NOMO-1 (cell line): Measurements from ENCODE around the gene CFAP54.

Source experiments
- DNase-seq, 2 experiments: peaks; one replicate each; lab custom pipeline; 2025; ENCODE audit not compliant: unreplicated experiment in 2 of 2; lab: John Stamatoyannopoulos, UW

CFAP54 gene

DNA sequence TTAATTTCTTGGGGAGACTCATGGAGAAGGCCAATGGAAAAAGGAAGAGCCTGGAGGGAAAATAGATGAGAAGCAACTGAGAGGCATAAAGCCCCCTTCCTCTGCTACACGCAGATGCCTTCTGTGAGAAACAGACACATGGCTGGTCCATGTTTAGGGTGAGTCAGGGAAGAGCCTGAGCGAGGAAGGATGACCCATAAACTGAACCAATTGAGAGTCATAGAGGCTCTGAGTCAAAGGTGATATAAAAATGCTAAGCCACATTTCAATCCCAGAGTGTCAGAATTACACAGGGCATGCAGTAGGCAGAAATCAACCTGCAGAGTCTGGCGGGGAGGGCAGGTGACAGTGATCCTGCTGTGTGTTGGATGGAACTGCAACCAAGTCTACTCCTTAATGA is 387.6 kb downstream of the CFAP54 start:
- no peak for DNase-seq

DNA sequence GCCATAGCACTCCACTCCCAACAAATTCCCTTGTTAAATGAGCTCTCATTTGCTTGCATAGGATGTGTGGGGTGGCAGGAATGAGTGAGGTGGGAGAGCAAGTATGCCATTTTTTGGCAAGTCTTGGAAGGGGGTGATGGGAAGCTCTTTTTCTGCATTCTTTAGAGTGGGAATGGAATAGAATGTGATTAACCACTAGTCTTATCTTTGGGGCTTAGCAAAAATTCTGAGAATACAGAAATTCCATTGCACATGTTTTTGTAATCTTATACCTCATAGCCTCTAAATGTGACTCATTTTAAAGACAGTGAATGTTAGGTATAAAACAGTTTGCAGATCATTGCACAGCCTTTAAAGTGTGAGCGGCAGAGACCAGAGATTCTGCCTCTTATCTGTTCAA is 389.3 kb downstream of the CFAP54 start:
- no peak for DNase-seq

DNA sequence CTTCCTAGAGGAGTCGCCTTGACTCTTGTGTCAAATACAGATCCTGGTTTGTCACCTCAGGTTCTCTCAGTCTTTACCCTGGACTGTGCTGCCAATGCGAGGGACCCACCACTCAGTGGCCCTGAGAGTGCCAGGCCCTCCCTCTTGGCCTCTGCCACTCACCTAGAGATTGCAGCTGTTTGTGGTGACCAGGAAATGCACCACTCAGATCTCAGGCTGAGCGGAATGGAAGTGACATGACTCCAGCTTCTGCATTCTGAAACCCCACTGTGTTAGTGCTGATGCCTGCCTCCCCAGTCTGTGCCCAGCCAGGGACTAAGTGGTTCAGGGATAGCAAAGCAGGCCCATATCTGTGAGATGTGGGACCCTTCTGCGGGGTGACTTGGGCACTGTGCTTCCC is 389.9 kb downstream of the CFAP54 start:
- DNase-seq = no peak

DNA sequence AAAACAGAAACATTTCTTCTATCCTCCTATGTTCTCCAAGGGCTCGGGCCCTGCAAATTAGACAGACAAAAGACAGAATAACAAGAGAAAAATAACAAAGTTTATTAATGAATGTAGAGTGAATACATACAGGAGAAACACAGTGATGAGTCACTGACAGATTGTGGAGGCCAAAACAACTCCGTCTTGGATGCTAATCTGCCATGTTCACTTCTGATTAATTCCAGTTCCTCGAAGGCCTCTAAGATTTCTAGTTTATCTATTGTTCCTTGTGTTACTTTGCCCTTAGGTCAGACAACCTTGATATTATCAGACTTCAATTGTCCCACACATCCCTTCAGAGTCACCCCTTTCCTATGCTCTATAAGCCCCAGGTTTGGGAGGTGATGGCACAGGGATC is 390.8 kb downstream of the CFAP54 start:
- DNase-seq = no peak

DNA sequence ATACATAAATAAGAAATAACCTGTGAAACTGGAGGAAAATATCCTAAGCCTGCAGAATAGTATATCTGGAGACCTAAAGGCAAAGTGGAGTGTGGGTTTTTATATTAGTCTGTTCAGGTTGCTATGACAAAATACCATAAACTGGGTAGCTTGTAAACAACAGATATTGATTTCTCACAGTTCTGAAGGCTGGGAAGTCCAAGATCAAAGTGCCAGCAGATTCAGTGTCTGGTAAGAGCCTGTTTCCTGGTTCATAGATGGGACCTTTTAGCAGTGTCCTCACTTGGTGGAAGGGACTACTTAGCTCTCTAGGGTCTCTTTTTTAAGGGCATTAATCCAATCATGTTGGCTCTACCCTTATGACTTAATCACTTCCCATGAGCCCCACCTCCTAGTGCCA is 392.2 kb downstream of the CFAP54 start:
- no peak for DNase-seq

DNA sequence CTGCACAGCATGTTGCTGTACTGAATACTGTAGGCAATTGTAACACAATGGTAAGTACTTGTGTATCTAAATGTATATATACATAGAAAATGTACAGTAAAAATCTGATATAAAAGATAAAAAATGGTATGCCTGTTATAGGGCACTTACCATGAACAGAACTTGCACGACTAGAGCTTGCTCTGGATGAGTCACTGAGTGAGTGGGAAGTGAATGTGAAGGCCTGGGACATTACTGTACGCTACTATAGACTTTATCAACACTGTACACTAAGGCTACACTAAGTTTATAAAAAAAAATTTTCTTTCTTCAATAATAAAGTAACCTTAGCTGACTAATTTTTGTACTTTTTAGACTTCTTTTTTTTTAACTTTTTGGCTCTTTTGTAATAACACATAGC is 393.5 kb downstream of the CFAP54 start:
- DNase-seq = no peak

DNA sequence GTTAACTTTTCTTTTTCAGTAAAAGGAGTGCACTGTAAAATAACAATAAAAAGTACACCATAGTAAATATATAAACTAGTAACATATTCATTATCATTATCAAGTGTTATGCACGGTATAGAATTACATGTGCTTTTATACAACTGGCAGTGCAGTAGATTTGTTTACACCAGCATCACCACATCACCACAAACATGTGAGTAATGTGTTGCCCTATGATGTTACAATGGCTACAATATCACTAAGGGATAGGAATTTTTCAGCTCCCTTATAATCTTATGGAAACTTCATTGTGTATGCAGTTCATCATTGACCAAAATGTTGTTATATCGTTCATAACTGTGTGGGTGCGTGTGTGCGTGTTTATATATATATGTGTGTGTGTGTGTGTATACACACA is 394.2 kb downstream of the CFAP54 start:
- DNase-seq = no peak

DNA sequence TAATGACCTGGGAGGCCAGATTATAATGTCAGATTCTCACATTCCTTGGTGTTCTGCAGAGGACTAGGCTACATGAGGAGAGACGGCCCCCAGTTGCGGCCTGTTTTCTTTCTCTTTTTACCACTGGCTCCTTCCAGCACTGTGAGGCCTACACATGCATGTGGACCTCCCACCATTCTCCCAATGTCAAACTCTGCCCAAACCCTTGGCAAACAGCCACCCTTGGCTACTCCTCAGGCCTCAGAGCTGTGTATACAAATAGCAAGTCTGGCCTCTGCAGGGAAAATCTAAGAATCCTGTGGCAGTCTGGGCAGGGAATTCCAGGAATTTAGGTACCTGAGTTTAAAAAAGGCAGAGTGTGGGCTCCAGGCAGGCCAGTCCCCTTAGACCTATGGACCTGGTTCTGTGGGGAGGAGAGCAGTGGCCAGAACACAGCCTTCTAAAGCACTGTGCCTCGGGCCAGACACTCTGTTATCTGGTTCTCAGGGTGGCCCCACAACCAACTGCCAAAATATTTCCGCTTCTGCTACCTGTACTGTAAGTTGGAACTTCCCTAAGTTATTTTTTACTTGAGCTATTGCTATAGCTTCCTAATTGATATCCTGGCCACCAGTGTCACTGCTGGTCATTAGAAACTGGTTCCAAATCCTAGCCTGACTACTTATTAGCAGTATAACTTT is 397.8 kb downstream of the CFAP54 start:
- DNase-seq = no peak

DNA sequence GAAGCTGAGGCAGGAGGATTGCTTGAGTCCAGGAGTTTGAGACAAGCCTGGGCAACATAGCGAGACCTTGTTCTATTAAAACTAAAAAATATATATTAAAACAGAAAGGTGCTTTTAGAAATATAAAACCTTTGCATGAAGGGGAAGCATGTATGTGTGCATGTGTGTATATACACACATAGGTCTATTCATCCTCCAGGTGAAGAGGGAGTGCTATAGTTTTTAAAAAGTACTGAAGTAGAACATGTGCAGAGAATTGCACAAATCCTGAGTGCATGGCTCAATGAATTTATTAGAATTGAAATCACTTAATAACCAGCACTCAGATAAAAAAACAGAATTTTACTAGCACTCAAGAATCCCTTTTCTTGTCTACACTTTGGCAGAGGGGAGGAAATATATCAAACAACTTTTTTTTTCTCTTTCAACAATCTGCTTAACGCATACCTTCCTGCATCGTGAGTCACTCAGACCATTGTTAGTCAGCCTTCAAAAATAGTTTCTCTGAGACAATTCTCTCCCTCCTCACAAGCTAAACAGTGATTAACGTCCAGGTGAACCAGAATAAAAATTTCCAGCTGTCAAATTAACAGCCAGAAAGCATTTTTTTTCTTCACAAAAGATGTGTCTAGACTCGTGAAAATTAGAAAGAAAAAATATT is 400.0 kb downstream of the CFAP54 start:
- DNase-seq = no peak

DNA sequence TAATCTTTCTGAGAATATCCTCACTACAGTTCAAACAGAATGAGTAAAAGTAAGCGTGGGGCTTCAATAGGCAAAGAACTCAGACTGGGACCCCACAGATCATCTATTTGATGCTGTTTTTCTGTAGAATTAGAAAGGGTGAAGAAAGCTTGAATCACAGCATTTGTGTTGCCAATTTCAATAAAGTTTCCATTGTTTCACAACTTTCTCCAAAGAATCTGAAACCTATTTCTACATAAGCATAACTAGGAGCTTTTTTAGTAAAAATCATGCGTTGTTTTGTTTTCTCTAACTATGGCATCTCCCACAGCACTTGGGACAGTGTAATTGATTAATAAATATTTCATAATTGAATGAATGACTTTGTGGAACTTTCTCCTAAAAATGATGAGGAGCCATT is 401.0 kb downstream of the CFAP54 start:
- DNase-seq = no peak

DNA sequence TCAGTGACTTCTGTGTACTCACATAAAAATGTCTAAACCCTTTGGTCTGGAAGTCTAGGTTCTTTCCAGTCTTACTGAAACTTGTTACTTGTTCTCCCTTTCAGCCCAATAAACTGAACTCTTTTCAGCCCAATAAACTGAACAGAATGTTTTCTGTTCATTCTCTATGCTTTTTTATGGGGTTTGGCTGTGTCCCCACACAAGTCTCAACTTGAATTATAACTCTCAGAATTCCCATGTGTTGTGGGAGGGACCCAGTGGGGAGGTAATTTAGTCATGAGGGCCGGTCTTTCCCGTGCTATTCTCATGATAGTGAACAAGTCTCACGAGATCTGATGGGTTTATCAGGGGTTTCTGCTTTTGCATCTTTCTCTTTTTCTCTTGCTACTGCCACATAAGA is 402.7 kb downstream of the CFAP54 start:
- DNase-seq = no peak

DNA sequence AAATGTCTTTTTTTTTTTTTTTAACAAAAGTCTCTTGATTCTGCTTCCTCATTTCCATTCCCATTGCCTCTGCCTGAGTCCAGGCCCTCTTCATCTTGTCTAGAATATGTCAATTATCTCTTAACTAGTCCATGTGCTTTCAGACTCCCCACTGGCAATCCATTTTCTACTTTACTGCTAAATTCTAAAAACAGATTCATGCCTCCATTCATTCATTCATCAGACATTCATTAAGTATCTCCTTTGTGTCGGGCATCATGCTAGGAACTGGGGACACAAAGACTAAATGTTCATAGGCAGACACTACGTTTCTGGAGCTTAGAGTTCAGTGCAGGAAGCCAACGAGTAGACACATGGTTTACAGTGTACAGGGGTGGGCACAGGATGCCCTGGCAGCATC is 408.0 kb downstream of the CFAP54 start:
- DNase-seq = no peak

DNA sequence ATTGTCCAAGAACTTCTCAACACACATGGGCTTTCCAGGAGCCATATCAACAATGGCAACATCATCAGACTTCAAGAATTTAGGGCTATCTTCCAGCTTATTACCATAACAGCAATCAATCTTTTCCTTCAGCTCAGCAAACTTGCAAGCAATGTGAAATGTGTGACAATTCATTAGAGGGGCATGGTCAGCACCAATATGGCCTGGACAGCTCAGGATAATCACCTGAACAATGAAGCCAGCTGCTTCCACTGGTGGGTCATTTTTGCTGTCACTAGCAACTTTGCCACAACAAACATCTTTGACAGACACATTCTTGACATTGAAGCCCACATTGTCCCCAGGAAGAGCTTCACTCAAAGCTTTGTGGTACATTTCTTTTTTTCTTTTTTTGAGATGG is 411.8 kb downstream of the CFAP54 start:
- DNase-seq = no peak

DNA sequence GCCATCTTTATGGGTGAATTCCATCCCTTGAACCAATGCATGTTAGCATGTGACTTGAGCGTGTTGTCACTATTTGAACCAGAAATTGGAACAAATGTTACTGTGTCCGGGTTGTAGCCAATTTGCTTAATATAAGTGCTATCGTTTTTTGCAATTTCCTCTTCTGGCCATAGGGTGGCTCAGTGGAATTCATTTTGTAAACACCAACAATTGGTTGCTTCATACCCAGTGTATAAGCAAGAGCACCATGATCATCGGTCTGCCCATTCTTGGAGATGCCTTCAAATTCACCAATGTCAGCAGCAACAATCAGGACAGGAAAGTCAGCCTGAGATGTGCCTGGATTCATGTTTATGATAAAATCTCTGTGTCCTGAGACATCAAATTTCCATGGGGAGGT is 412.7 kb downstream of the CFAP54 start:
- DNase-seq = no peak

DNA sequence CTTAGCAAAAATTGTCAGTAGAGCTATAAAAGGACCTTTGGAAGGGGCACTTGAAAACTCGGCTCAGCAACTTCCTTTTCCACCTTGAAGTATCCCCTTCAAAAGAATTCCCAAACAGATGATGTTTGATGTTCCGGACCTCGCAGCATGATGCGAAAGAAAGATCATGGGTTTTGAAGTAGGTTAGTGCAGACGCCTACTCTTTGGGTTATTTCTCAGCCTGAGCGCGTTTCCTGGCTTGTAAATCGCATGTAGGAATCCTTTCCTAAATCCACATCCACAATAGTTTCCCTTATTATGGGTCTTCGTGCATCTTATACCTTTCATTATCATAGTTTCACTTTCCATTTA is 417.1 kb downstream of the CFAP54 start:
- DNase-seq = no peak

DNA sequence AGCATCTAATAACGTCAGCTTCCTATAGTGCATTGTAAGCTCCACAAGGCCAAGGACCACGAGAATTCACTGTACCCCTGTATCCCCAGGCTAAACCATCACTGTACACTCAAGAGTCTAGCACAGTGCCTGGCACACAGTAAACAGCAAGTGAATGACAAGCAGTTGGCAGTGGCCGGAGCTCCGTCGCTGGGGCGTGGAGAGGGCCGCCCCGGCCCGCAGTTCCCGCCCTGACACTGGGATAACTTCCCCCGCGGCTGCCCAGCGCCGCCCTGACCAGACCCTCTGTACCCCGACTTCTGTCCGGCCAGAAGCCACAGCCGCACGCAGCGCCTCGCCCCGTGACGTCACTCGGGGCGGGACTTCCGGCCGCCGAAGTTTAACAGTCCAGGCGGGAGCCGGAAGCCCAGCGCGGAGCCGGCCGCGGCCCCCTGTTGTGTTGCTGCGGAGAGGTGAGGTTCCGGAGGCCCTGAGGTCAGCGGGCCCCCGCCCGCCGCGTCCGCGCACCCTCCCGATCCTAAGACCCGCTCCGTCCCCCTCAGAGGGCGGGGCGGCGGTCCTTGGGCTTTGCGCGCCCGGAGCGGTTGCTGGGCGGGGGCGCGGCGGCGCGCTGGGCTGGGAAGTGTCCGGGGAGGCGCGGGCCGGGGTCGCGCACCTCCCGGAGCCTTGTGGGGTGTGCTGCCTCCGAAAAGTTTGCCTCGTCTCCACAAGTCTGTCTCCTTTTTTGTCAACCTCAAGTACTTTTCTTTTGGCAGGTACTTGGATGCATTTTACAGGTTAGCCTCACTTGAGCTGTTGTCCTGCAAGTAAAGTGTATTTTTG is 417.7 kb downstream of the CFAP54 start, which contains the start of gene NEDD1:
Gene NEDD1 (plus strand): TSS at position 409 of the 822 bp plus-strand sequence. CDS start 2,503 bp downstream, outside the sequence.
- DNase-seq = peak; percentile 53 to 71

DNA sequence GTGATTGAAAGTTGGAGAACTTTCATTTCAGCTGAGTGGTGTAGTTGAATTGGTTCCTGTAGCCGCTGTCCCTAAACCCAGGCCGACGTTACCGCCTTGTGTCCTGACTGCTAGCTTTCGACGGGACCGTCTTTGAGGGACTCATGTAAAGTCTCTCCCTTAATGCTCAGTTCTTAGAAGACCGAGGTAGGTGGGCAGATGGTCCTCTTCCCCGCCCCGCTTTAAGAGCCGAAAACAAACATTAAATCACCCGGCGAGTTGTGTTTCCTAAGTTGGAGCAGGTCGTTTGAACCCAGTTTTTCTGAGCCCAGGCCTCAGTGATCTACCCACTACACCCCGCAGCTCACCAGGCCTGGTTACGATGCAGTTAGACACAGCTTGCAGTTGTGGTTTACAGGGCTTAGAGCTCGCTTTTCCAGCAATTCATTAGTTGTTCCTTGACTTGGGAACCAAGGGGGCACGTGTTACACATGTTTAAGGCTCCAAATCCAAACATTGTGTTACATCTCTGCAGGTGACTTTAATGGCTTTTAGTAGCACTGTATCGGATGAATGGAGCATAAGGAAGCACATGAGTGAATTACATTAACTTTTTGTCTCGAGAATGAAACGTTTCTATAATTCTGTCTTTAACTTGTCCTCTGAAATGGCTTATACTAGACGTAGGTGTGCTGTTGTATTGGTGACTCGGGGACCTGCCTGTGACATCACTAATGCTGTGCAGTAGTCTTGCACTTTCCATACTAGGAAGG is 418.5 kb downstream of the CFAP54 start:
- peak; percentile 8 to 24 for DNase-seq

DNA sequence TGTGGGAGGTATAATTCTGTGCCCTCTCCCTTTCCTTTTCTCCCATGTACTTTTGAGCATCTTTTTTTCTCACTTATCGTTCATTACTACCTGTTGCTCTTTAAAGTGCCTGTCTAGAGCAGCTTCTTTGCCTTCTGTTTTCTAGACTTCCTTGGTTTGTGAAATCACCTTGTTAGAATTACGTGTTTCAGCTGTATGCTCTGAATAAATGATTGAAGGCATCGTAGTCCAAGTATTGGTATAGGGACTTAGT is 419.0 kb downstream of the CFAP54 start:
- DNase-seq = no peak

DNA sequence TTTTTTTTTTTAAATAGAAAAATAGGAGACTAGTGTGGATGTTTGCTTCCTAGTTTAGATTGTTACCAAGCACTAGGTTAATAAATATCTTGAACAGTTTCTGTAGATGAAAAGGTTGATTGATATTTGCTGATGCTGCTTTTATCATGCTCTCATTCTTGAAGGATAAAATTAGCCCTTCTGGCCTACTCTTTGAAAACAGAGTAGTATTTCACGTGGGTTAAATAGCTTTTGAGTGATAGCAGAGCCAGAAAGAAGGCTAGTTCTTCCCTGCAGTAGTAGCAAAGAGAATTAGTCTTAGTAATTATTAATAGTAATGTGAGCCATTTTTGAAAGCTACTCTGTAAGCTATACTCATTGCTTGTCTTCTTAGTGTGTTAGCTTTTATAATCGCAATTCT is 422.9 kb downstream of the CFAP54 start:
- no peak for DNase-seq

DNA sequence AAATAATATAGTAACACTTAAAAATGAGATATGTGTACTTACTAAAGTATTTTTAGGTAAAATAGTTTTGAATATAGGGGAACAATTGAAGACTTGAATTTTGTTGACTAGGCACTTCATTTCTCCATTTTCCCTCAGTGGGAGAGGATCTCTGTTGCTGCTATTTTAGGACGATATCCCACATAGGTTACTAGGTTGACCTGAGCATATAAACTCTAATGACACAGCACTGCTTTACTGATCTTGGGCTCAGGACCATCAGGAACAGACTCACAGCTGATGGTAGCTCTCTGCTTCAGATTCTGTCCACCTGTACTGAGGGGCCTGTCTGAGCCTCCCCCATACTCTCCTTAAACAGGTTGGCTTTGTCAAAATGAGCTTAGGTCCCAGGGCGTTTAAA is 423.6 kb downstream of the CFAP54 start:
- no peak for DNase-seq

DNA sequence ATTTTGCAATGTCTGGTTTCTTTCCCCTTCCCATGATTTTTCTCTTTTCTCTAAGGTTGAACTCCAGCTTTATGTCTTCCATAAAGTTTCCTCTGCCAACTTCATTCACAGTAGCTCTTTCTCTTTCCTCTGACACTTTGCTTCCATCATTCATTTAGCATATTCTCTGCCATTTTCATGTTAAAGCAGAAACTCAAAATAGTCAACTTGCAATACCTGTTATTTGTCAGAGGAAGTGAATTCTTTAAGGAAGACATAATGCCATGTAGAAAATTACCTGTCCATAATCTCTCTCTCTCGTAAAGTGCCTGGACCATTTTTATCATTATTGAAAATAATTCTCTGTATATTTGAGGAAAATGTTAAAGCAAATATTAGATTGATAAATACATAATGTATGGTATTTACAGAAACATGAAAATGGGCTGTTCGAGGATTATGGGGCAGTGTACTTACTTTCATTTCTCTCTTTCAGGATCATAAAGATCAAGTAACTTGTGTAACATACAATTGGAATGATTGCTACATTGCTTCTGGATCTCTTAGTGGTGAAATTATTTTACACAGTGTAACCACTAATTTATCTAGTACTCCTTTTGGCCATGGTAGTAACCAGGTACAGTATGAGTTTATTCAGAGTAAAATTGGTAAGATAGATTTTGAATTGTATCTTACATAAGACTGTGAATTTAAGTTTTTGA is 430.3 kb downstream of the CFAP54 start:
- DNase-seq = peak; percentile 36 to 92
